Sigmoid colon (tissue), 7 donors: Measurements from ENCODE around the gene TAOK3. TPM values are rescaled to one million over a fixed set of nuclear protein-coding genes. Genes with fewer than 3 reads are reported as not detected.
"Not testable (repeated sequence)": the region's sequence is repeated elsewhere in the genome, so short reads cannot be mapped to it uniquely, and the experiment has no call there.

Source experiments
- DNase-seq: peaks from one replicate; pipeline ENCODE4 v3.0.0-alpha.2; 2019
- H3K27ac ChIP-seq, 4 donors: fragments of 200-600 bp; sonication (generic); one replicate each; pipeline ENCODE4 v1.5.1; 2016 to 2019; ENCODE audit warnings: mild to moderate bottlenecking in 1 of 4
- H3K27me3 ChIP-seq, 3 donors: fragments of 200-600 bp; sonication (generic); one replicate each; pipeline ENCODE4 v1.5.1; 2019; ENCODE audit warnings: mild to moderate bottlenecking in 1 of 3
- H3K36me3 ChIP-seq, 4 donors: fragments of 200-600 bp; sonication (generic); one replicate each; pipeline ENCODE4 v1.5.1; 2016 to 2019
- H3K4me1 ChIP-seq, 4 donors: fragments of 200-600 bp; sonication (generic); one replicate each; pipeline ENCODE4 v1.5.1; 2017 to 2019
- H3K4me3 ChIP-seq, 4 donors: fragments of 200-600 bp; sonication (generic); one replicate each; pipeline ENCODE4 v1.5.1; 2017 to 2019; ENCODE audit warnings: mild to moderate bottlenecking in 2 of 4, moderate library complexity in 1 of 4
- H3K9me3 ChIP-seq, 4 donors: fragments of 200-600 bp in 3 of 4; sonication (generic) in 3 of 4; one replicate each; pipeline versions ENCODE4 v1.5.1 to v1.6.1; 2013 to 2019
- EP300 ChIP-seq, 4 donors: sonication (generic); formaldehyde crosslinking; IDR thresholded peaks; one replicate each; pipeline ENCODE4 v1.6.1; 2017; ENCODE audit warnings: antibody characterized with exemption in 4 of 4
- POLR2A ChIP-seq, 2 donors: fragments of 450-650 bp; IDR thresholded peaks; one replicate each; pipeline ENCODE4 v1.6.1; 2016; ENCODE audit warnings: antibody characterized with exemption in 2 of 2, mild to moderate bottlenecking in 2 of 2, moderate library complexity in 2 of 2
- POLR2AphosphoS5 ChIP-seq, 4 donors: sonication (generic); formaldehyde crosslinking; IDR thresholded peaks; one replicate each; pipeline ENCODE4 v1.6.1; 2017; ENCODE audit warnings: antibody characterized with exemption in 4 of 4
- WGBS, 2 donors: extraction: QIAGEN DNeasy Blood & Tissue Kit; methylation state at CpG; one replicate each; pipeline ENCODE4 v1.1.7; 2013; 5-methylcytosine and 5-hydroxymethylcytosine counted together
- intact Hi-C: fragments of 100-400 bp; cut with DNase I; formaldehyde crosslinking; loops from one replicate; pipeline ENCODE4 v1.15.1; 2023
- polyA plus RNA-seq, 3 donors: library from polyadenylated mRNA; stranded (reverse); fragments of 200-250 nt; gene quantifications; one replicate each; pipeline ENCODE4 v1.2.3, GENCODE V29; 2013
- total RNA-seq, 4 donors: library from RNA; depleted of rRNA; stranded (reverse); fragments of >200 nt; gene quantifications; one replicate each; pipeline ENCODE4 v1.1.0, GENCODE V29; 2016
- TF ChIP-seq, protein P1 (sequence below), 4 experiments: fragments of 450-650 bp in 3 of 4; fragments of 200-600 bp in 1 of 4; IDR thresholded peaks; one replicate each; pipeline ENCODE4 v1.5.1; 2016 to 2019; ENCODE audit warnings: antibody characterized with exemption in 4 of 4, mild to moderate bottlenecking in 3 of 4, moderate library complexity in 2 of 4
- donor health status: healthy with polysubstance abuse.
- donor health status: Bipolar disorder and iron deficiency.
- donor health status: healthy.

Gene TAOK3
- total and polyA plus RNA-seq, 7 donors, result 18.9 to 66.2 (median 29.4) TPM

DNA sequence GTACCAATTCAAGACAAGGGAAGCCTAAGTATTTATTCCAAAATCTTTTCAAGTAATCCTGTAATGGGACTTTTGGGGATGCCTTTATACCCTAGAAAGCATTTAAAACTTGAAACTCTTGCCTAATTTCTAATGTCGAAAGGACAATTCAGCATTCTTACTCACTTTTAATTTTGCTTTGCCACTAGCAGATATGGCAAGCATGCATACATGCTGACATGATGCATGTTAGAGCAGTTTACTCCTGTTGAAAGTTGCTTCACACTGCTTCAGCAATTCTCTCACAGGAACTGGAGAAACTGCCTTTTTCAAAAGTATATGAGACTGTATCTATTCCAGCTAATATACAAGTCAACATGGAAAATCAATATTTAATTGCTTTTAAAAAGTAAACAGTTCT, 79.9 kb downstream of the TAOK3 start:
- Histone ChIP-seq H3K27me3 (no peaks in the 10 kb centered on the region), H3K4me1 (no peaks in the 10 kb centered on the region), H3K36me3 (no peaks in the 10 kb centered on the region), H3K9me3 (no peaks in the 10 kb centered on the region), H3K27ac (no peak overlapping the region), H3K4me3 (no peak overlapping the region)
- intact Hi-C loops, result no loop called here
- WGBS, 2 donors, result 95 to 96% methylated on average over 1 of the region's 1 CpG
- no peak for DNase-seq
- TF ChIP-seq EP300 (IDR thresholded peaks at IDR 0.05) (no peak), POLR2AphosphoS5 (IDR thresholded peaks at IDR 0.05) (no peak), POLR2A (IDR thresholded peaks at IDR 0.05) (no peak)
- TF ChIP-seq, protein P1, sequence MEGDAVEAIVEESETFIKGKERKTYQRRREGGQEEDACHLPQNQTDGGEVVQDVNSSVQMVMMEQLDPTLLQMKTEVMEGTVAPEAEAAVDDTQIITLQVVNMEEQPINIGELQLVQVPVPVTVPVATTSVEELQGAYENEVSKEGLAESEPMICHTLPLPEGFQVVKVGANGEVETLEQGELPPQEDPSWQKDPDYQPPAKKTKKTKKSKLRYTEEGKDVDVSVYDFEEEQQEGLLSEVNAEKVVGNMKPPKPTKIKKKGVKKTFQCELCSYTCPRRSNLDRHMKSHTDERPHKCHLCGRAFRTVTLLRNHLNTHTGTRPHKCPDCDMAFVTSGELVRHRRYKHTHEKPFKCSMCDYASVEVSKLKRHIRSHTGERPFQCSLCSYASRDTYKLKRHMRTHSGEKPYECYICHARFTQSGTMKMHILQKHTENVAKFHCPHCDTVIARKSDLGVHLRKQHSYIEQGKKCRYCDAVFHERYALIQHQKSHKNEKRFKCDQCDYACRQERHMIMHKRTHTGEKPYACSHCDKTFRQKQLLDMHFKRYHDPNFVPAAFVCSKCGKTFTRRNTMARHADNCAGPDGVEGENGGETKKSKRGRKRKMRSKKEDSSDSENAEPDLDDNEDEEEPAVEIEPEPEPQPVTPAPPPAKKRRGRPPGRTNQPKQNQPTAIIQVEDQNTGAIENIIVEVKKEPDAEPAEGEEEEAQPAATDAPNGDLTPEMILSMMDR (IDR thresholded peaks at IDR 0.05), result no peak

DNA sequence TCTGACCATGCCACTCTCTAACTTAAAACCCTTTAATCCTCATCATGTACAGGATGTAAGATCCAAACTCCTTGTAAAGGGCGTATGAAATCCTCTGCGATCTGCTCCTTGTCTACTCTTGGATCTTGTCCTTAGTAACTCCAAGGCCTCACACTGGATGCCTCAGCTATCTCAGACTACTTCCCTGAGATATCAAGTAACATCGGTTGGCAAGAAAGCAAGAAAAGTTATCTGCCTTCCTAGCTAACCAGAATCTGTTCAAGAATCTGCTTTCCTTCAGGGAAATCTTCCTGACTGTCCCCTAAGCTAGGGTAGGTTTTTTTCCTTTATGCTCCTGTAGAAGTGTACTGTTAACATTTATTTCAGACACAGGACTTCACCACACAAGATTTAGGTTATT, 82.6 kb downstream of the TAOK3 start:
- DNase-seq, result no peak
- no peak overlapping the region for H3K27ac ChIP-seq
- TF ChIP-seq EP300 (IDR thresholded peaks at IDR 0.05) (no peak), POLR2AphosphoS5 (IDR thresholded peaks at IDR 0.05) (no peak), POLR2A (IDR thresholded peaks at IDR 0.05) (no peak)
- TF ChIP-seq, protein P1 (IDR thresholded peaks at IDR 0.05), result no peak
- H3K9me3 ChIP-seq, result no peaks in the 10 kb centered on the region
- H3K27me3 ChIP-seq, result no peaks in the 10 kb centered on the region
- intact Hi-C loops, result no loop called here
- H3K4me1 ChIP-seq, result no peaks in the 10 kb centered on the region
- H3K36me3 ChIP-seq, result no peaks in the 10 kb centered on the region
- no peak overlapping the region for H3K4me3 ChIP-seq
- 93% methylated on average over 3 of the region's 3 CpGs for WGBS, 2 donors

DNA sequence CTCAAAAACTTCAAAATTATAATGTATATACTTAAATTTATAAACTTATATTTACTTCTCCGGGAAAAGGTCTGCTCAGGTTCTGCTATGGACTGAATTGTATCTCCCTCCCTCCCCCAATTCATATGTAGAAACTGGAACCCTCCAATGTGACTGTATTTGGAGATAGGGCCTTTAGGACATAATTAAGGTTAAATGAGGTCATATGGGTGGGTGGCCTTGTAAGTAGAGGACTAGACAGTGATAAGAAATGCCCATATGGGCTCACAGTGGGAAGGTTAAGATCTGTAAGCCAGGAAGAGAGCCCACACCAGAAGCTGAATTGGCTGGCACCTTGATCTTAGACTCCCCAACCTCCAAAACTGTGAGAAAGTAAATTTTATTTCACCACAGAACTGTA, 84.5 kb downstream of the TAOK3 start:
- intact Hi-C loops, result no loop called here
- Histone ChIP-seq H3K4me1 (no peaks in the 10 kb centered on the region), H3K9me3 (no peaks in the 10 kb centered on the region), H3K36me3 (no peaks in the 10 kb centered on the region), H3K27ac (no peak overlapping the region), H3K27me3 (no peaks in the 10 kb centered on the region), H3K4me3 (no peak overlapping the region)
- TF ChIP-seq, protein P1 (IDR thresholded peaks at IDR 0.05), result no peak
- TF ChIP-seq POLR2AphosphoS5 (IDR thresholded peaks at IDR 0.05) (no peak), POLR2A (IDR thresholded peaks at IDR 0.05) (no peak), EP300 (IDR thresholded peaks at IDR 0.05) (no peak)
- no peak for DNase-seq
- 96 to 97% methylated on average over 1 of the region's 1 CpG for WGBS, 2 donors

DNA sequence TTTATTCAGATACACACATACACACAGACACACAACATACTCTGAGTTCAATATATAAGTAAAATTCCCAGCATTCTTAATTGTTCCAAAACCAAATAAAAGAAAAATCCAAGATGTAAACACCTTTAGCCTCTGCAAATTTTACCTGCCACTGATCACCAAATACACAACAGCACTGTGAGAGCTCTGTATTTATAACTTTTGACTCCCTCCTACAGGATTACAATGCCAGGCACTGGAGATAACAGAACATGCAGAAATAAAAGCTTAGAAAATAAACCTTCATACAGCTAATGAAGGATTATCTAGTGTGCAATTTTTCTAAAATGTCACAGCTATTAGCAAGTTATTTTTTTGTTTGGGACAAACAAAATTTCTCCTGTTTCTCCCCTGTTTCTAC, 85.0 kb downstream of the TAOK3 start:
- Histone ChIP-seq H3K4me3 (no peak overlapping the region), H3K4me1 (no peaks in the 10 kb centered on the region), H3K9me3 (no peaks in the 10 kb centered on the region), H3K27me3 (no peaks in the 10 kb centered on the region), H3K36me3 (no peaks in the 10 kb centered on the region), H3K27ac (no peak overlapping the region)
- intact Hi-C loops, result no loop called here
- no peak for DNase-seq
- no peak for TF ChIP-seq POLR2AphosphoS5 (IDR thresholded peaks at IDR 0.05)
- TF ChIP-seq, protein P1 (IDR thresholded peaks at IDR 0.05), result no peak

DNA sequence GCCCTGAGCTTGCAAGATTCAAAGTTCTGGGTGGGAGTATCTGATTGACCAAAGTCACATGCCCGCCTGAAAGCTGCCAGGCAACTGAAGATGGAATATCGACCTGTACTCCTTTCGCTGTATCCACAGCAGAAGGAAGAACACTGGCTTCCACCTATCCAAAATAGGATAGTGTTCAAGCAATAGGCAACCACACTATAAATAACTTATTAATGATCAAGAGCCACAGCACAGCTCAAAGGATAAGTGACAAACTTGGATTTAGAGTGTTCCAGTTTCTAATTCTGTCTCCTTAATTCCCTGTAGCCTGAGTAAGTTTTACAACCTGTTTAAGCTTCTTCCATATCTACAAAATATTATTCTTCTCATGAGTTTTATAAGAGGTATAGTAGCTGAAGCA, 89.9 kb downstream of the TAOK3 start:
- no peaks in the 10 kb centered on the region for H3K4me1 ChIP-seq
- H3K4me3 ChIP-seq, result no peak overlapping the region
- intact Hi-C loops, result no loop called here
- 95 to 98% methylated on average over 3 of the region's 3 CpGs for WGBS, 2 donors
- H3K9me3 ChIP-seq, result no peaks in the 10 kb centered on the region
- DNase-seq, result no peak
- no peaks in the 10 kb centered on the region for H3K36me3 ChIP-seq
- H3K27ac ChIP-seq, result no peak overlapping the region
- H3K27me3 ChIP-seq, result no peaks in the 10 kb centered on the region
- no peak for TF ChIP-seq POLR2AphosphoS5 (IDR thresholded peaks at IDR 0.05)
- no peak for TF ChIP-seq POLR2A (IDR thresholded peaks at IDR 0.05)
- no peak for TF ChIP-seq EP300 (IDR thresholded peaks at IDR 0.05)
- TF ChIP-seq, protein P1 (IDR thresholded peaks at IDR 0.05), result no peak

DNA sequence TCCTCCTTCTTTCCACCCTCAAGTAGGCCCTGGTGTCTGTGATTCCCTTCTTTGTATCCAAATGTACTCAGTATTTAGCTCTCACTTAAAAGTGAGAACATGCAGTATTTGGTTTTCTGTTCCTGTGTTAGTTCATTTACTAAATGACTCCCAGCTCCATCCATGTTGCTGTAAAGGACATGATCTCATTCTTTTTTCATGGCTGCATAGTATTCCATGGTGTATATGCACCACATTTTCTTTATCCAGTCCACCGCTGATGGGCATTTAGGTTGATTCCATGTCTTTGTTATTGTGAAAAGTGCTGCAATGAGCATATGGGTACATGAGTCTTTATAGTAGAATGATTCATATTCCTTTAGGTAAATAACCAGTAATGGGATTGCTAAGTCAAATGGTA, 94.4 kb downstream of the TAOK3 start:
- H3K27ac ChIP-seq, DNase-seq, H3K36me3 ChIP-seq, H3K4me3 ChIP-seq, H3K27me3 ChIP-seq, intact Hi-C loops, H3K9me3 ChIP-seq, H3K4me1 ChIP-seq: not testable (repeated sequence)
- 98 to 100% methylated on average over 1 of the region's 1 CpG for WGBS, 2 donors
